GM12874 (cell line): Measurements from ENCODE around the gene BBS7.

ENCODE experiments used
- TF ChIP-seq, protein P1 (sequence below): IDR thresholded peaks from 2 replicates; pipeline ENCODE4 v1.5.1; 2011; ENCODE audit warnings: low read depth, mild to moderate bottlenecking, control low read depth, low read length, moderate library complexity; ENCODE audit not compliant: insufficient read depth

The BBS7 gene

DNA sequence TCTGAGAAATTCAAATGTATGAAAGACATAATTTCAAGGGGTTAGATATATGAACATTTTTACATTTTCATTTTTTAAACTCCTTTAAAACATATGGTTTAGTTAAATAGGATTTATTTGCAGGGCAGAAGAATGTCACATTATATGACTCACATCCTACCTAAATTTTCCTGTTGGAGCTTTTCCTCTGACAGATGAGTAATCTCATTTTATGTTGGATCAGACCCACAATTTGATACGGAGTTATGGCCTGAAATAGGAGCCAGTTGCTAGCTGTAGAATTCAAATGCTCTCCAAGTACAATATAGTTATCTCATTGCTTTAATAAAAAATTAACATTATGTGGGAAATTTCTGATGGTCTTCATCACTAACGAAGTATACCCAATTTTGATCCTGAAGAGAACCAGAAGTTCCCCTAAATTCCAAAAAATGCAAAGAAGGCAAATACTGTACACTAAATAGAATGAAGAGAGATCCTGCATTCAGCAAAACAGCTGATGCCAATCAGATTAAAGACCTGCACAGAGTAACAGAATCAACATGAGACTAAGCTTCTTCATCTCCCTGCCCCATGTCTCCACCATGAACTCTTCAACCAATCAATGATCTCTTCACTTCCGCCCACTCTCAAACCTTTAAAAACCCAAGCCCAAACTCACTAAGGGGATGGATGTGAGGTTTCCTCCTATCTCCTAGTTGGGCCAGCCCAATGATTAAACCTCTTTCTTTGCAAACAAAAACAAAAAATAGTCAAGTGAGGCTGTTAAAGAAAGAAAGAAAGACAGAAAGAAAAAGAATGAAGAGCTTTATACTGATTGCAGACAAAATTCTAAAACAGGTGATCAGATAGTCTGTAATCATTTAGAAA is 80.1 kb downstream of the BBS7 start:
- TF ChIP-seq, protein P1, sequence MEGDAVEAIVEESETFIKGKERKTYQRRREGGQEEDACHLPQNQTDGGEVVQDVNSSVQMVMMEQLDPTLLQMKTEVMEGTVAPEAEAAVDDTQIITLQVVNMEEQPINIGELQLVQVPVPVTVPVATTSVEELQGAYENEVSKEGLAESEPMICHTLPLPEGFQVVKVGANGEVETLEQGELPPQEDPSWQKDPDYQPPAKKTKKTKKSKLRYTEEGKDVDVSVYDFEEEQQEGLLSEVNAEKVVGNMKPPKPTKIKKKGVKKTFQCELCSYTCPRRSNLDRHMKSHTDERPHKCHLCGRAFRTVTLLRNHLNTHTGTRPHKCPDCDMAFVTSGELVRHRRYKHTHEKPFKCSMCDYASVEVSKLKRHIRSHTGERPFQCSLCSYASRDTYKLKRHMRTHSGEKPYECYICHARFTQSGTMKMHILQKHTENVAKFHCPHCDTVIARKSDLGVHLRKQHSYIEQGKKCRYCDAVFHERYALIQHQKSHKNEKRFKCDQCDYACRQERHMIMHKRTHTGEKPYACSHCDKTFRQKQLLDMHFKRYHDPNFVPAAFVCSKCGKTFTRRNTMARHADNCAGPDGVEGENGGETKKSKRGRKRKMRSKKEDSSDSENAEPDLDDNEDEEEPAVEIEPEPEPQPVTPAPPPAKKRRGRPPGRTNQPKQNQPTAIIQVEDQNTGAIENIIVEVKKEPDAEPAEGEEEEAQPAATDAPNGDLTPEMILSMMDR: no peak

DNA sequence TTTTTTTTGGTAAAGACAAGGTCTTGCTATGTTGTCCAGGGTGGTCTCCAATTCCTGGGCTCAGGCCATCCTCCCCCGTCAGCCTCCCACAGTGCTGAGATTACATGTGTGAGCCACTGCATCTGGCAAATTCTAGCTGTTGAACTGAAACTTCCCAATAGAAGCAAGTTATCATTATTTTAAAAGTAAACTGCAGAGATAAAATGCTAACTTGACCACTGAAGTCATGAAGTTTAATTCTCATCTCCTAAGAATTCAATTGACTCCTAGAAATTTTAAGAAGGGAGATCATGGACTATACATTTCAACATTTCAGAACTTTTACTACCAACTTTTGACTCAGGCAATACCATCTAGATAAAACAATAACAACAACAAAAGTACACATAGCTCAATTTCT is 80.8 kb downstream of the BBS7 start:
- TF ChIP-seq, protein P1: no peak

DNA sequence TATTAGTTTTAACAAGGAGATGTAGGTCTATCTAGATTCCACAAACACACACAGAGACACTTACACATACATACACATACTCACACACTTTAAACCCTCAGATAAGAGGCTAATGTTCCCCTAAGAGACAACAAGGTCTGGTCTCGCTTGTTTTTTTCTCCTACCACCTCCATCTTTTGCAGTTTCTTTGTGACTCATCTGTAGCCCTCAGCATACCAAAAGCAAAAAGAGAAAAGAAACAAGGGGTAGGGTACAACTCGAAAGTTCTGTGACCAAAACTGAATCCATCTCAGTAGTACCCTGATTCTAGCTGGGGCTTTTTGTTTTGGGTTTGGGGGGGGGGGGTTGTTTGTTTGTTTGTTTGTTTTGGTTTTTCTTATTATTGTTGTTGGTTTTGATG is 81.4 kb downstream of the BBS7 start:
- TF ChIP-seq, protein P1: no peak

DNA sequence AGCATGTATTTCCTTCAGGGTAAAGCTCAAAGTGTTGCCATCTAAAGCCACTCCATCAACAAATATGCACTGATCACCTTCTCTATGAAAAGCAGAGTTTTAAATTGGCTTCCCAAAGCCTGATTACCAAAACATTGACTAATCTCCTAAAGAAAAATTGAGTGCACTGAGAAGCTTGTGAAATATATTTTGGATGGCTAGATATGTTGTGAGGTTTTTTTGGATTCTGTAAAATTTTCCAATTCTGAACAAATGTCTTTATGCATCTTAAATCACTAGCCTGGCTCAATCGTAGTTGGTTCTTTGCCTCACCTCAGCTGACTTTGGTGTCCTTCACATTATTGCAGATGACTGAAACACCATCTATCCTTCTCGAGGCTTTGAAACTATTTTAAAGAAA is 84.1 kb downstream of the BBS7 start:
- TF ChIP-seq, protein P1: no peak

DNA sequence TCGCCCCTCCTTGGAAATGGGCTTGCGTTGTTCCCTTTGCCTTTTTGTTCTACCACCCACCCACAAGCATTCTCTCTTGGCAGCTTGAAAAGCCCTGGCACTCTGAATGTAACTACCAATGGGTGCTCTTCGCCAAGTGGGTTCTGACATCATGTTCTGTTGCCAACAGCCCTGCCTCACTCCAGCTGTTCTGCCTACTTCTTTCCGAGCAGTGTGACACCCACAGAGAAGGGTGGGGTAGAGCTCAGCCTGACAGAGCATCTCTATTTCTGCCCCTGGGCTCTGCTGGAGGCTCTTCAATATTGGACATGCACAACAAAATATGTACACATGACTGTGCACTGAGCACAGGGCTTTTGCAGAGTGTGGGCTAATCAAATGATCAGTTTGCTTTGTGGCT is 84.8 kb downstream of the BBS7 start:
- TF ChIP-seq, protein P1: no peak

DNA sequence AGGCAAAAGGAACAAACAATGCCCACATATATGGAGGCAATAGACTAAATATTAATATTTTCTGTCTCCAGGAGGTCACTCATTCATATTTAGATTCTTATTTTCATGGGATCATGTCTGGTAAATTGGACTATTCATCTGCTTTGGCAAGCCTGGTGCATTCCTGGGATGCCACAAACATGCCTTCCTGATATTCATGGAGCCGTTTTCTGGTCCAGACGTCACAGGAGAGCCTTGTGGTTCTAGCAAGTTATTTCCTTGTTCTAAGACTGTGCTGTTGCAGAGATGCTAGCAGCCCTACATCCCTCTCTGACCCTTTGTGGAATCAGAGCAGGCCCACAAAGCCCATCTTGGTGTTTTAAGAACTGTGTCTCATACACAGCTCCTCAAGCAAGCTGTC is 85.3 kb downstream of the BBS7 start:
- TF ChIP-seq, protein P1: no peak

DNA sequence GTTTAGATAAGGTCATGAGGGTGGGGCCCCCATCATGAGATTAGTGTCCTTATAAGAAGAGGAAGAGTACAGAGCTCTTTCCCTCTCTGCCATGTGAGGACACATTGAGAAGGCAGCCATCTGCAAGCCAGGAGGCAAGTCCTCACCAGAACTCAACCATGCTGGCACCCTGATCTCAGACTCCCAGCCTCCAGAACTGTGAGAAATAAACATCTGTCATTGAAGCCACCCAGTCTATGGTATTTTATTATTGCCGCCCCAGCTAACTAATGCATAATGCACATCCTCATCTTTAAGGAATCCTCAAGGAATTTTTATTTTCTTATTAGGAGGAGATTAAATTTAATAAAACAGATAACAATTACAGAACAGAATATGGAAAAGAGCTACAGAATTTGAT is 85.9 kb downstream of the BBS7 start:
- TF ChIP-seq, protein P1: no peak
